MM.1S (cell line): Measurements from ENCODE around the gene C16orf92.
A peak's percentile ranks its signal among the peaks of the same experiment; 100 is the strongest.

Experiments used
- DNase-seq: peaks from one replicate; pipeline ENCODE4 v3.0.0-alpha.2; 2015
- H2AFZ ChIP-seq: fragments of 300-600 bp; sonication (generic); 2 replicates; pipeline ENCODE4 v1.6.0; 2016; ENCODE audit warnings: antibody characterized with exemption, low read length
- H3F3A ChIP-seq: fragments of 300-600 bp; sonication (generic); 2 replicates; pipeline ENCODE4 v1.6.1; 2016; ENCODE audit warnings: mild to moderate bottlenecking, antibody characterized with exemption, low read length, moderate library complexity, mixed read lengths; ENCODE audit not compliant: insufficient read depth
- H3K27ac ChIP-seq: fragments of 300-600 bp; sonication (generic); 2 replicates; pipeline ENCODE4 v1.5.1; 2016; ENCODE audit warnings: mild to moderate bottlenecking, low read length
- H3K27me3 ChIP-seq: fragments of 300-600 bp; sonication (generic); replicated peaks from 2 replicates; pipeline ENCODE4 v1.6.0; 2016; ENCODE audit warnings: low read length; ENCODE audit not compliant: insufficient read depth
- H3K36me3 ChIP-seq: fragments of 300-600 bp; sonication (generic); replicated peaks from 2 replicates; pipeline ENCODE4 v1.6.1; 2016; ENCODE audit warnings: mild to moderate bottlenecking, low read length, mixed read lengths; ENCODE audit not compliant: insufficient read depth
- H3K4me1 ChIP-seq: fragments of 300-600 bp; sonication (generic); 2 replicates; pipeline ENCODE4 v1.6.1; 2016; ENCODE audit warnings: low read length, mixed read lengths
- H3K4me2 ChIP-seq: fragments of 300-600 bp; sonication (generic); 2 replicates; pipeline ENCODE4 v1.6.0; 2016; ENCODE audit warnings: low read depth, low read length
- H3K4me3 ChIP-seq: fragments of 300-600 bp; sonication (generic); 2 replicates; pipeline ENCODE4 v1.5.1; 2016; ENCODE audit warnings: low read length, mixed read lengths
- H3K79me2 ChIP-seq: fragments of 300-600 bp; sonication (generic); 2 replicates; pipeline ENCODE4 v1.6.1; 2016; ENCODE audit warnings: mixed run types, low read length, mixed read lengths
- H3K9ac ChIP-seq: fragments of 300-600 bp; sonication (generic); 2 replicates; pipeline ENCODE4 v1.6.1; 2016; ENCODE audit warnings: low read length, mixed read lengths
- H3K9me2 ChIP-seq: fragments of 300-600 bp; sonication (generic); replicated peaks from 2 replicates; pipeline ENCODE4 v1.6.1; 2016; ENCODE audit warnings: mild to moderate bottlenecking, low read length, mixed read lengths; ENCODE audit not compliant: insufficient read depth
- H3K9me3 ChIP-seq: fragments of 300-600 bp; sonication (generic); replicated peaks from 2 replicates; pipeline ENCODE4 v1.6.1; 2016; ENCODE audit warnings: mild to moderate bottlenecking, low read length, mixed read lengths; ENCODE audit not compliant: insufficient read depth
- H4K20me1 ChIP-seq: fragments of 300-600 bp; sonication (generic); 2 replicates; pipeline ENCODE4 v1.6.1; 2016; ENCODE audit warnings: mild to moderate bottlenecking, low read length, moderate library complexity, mixed read lengths; ENCODE audit not compliant: insufficient read depth
- CTCF ChIP-seq: fragments of 300-600 bp; sonication (generic); IDR thresholded peaks from 2 replicates; pipeline ENCODE4 v1.5.1; 2016; ENCODE audit warnings: antibody characterized with exemption, low read length, mixed read lengths
- EZH2 ChIP-seq: fragments of 300-600 bp; sonication (generic); optimal IDR thresholded peaks from 2 replicates; pipeline ENCODE3; 2017; ENCODE audit warnings: low read depth, mild to moderate bottlenecking, antibody characterized with exemption, low read length, mixed read lengths
- EZH2phosphoT487 ChIP-seq: fragments of 300-600 bp; sonication (generic); IDR thresholded peaks from 2 replicates; pipeline ENCODE4 v1.6.1; 2018; ENCODE audit warnings: antibody characterized with exemption, low read length

C16orf92 gene

GRCh38 chr16:29992344-29992967 is 30.5 kb upstream of the C16orf92 start:
- Histone ChIP-seq H3K79me2 (peaks cover 11% of the 10 kb centered on the region), H2AFZ (no peak overlapping the region), H3K4me2 (no peak overlapping the region), H3K4me3 (no peak overlapping the region), H3K27me3 (no peaks in the 10 kb centered on the region), H3K36me3 (0 out of 2 replicates have a peak, but pooled peaks cover 2% of the 10 kb centered on the region), H3K9ac (no peak overlapping the region), H3K9me3 (no peaks in the 10 kb centered on the region), H3K9me2 (no peaks in the 10 kb centered on the region), H3K4me1 (peaks cover 12% of the 10 kb centered on the region), H3F3A (peaks cover 22% of the 10 kb centered on the region), H3K27ac (no peak overlapping the region), H4K20me1 (no peaks in the 10 kb centered on the region)
- DNase-seq = no peak
- TF ChIP-seq EZH2 (no peak), EZH2phosphoT487 (no peak), CTCF (no peak)

GRCh38 chr16:29993191-29993902 is 29.7 kb upstream of the C16orf92 start:
- no peak overlapping the region for H3K27ac ChIP-seq
- H4K20me1 ChIP-seq = no peaks in the 10 kb centered on the region
- no peak overlapping the region for H2AFZ ChIP-seq
- no peak for DNase-seq
- no peak overlapping the region for H3K4me2 ChIP-seq
- TF ChIP-seq CTCF (no peak), EZH2phosphoT487 (no peak), EZH2 (no peak)
- H3K27me3 ChIP-seq = no peaks in the 10 kb centered on the region
- H3K4me3 ChIP-seq = no peak overlapping the region
- peaks cover 12% of the 10 kb centered on the region for H3K4me1 ChIP-seq
- H3F3A ChIP-seq = peaks cover 22% of the 10 kb centered on the region
- no peaks in the 10 kb centered on the region for H3K9me3 ChIP-seq
- H3K9ac ChIP-seq = no peak overlapping the region
- H3K79me2 ChIP-seq = peaks cover 11% of the 10 kb centered on the region
- H3K36me3 ChIP-seq = 0 out of 2 replicates have a peak, but pooled peaks cover 2% of the 10 kb centered on the region
- no peaks in the 10 kb centered on the region for H3K9me2 ChIP-seq

- peaks cover 12% of the 10 kb centered on the region for H3K4me1 ChIP-seq
- no peak for DNase-seq
- peak overlapping the region; percentile 99 for H3K4me2 ChIP-seq
- TF ChIP-seq EZH2phosphoT487 = no peak
- TF ChIP-seq EZH2 = no peak
- TF ChIP-seq CTCF = no peak
- H3K36me3 ChIP-seq = 0 out of 2 replicates have a peak, but pooled peaks cover 2% of the 10 kb centered on the region
- H4K20me1 ChIP-seq = no peaks in the 10 kb centered on the region
- peaks cover 11% of the 10 kb centered on the region for H3K79me2 ChIP-seq
- H3K4me3 ChIP-seq = peak overlapping the region; percentile 98; the same call in 1 of the 2 replicates
- H3F3A ChIP-seq = peaks cover 21% of the 10 kb centered on the region
- no peak overlapping the region for H3K27ac ChIP-seq
- H2AFZ ChIP-seq = no peak overlapping the region
- H3K9me2 ChIP-seq = no peaks in the 10 kb centered on the region
- H3K27me3 ChIP-seq = no peaks in the 10 kb centered on the region
- H3K9ac ChIP-seq = no peak overlapping the region; the same call in 1 of the 2 replicates
- H3K9me3 ChIP-seq = no peaks in the 10 kb centered on the region
Measured at GRCh38 chr16:29993903-29994599, 28.9 kb upstream of the C16orf92 start.
